Inferior parietal cortex (tissue), 1 donor: ENCODE measurements around the gene GAN.
"Not testable (repeated sequence)": the region's sequence is repeated elsewhere in the genome, so short reads cannot be mapped to it uniquely, and the experiment has no call there.

Source experiments
- DNase-seq: peaks from one replicate; pipeline ENCODE4 v3.0.0-alpha.2; 2016; ENCODE audit errors: extremely low spot score

Gene GAN

GRCh38 chr16:81310045-81310644 is 4.6 kb upstream of the GAN start:
- DNase-seq: no peak

DNA sequence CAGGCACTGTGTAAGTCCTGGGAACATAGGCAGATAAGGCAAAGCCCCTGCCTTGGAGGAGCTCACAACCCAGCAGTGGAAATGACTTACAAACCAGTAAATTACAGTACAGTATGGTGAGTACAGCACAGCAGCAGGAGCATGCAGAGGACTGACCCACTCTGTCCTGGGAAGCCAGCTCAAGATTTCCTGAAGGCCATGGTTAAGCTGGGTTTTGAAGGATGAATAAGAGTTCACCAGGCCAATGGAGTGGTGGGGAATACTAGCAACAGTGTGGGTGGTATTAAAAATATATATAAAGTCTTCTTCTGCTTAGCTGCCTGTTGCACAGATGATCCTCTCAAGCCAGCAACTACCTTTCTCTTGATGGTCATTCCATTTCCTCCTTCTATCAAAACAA is 3.0 kb upstream of the GAN start:
- DNase-seq: no peak

DNA sequence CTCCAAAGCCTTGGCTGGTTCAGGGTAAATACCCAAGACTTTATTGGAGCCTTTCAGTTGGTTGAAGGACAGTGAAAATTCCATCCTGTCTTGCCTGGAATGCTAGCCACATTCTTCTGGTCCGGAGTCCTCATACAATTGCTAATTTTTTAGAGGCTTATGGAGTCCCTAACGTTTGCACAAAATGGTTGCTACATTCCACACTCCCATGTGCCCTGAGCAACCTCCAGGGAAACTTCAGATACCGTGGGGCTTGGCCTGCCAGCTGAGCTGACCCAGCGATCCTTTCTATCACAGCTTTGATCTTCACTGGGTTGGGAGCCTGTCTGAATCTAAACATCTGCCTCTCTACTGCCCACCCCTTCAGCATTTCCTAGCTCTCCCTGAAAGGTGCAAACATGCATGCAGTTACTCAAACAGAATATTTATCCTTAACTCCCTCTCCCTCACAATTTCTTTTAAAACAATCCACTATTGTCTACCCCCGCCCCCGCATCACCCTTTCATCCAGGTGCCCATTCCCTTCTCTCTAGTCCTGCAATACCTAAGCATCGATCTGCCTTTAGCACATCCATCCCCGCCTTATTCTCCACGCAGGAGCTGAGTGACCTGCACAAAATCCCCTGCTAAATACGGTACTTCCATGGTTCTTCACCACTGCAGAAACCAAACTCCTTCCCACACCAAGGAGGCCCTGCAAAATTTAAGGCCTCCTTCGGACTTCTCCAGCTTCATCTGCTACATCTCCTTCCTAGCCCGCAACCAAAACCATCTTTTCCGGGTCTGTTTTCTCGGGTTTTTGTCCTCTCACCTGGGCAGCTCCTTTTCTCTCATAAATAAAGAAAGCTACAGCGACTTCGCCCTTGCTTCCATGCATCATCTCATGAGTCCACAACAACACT is 810 bp upstream of the GAN start:
- DNase-seq: peak; percentile 37

DNA sequence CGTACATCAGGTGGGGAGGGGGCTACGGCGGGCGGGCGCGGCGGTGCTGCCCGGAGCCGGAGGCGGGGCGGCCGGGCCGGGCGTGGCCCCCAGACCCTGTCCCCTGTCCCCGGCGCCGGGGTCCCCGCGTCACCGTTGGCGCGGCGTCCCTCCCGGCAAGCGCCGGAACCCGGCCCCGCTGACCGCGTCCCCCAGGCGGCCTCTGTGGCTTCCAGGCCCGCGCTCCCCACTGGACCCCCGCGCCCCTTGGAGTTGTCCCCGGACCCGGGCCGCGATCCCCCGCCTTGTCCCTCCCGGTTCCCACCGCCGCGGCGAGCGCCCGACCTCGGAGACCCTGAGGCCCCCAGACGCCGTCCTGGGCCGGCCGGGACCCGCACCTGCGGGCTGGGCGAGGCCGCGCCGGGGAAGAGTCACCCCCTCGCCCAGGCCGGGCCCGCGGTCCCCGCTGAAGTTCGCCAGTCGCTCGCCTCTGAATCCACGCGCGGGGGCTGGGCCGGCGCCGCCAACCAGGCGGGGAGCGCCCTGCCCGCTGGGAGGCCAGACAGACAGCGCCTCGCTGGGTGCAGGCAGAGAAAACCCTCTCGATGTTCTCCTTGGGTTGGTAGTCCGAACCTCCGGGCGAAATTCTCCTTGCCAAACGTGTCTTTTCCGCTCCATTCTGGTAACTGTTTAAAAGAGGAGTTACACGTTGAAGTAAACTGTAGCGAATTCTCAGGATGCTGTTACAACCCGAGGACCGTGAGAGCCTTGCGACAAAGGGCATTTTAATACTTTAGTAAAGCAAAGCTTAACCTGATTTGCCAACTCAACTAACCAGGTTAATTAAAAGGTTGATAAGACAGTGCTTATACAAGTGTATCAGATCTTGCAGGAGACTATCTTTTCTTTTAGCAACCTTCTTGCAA is 761 bp downstream of the GAN start:
- no peak for DNase-seq

GRCh38 chr16:81316176-81316496 is 1.4 kb downstream of the GAN start:
- DNase-seq: no peak

GRCh38 chr16:81318711-81319110 is 3.9 kb downstream of the GAN start:
- no peak for DNase-seq

GRCh38 chr16:81319221-81319912 is 4.6 kb downstream of the GAN start:
- DNase-seq: no peak

GRCh38 chr16:81321039-81321438 is 6.3 kb downstream of the GAN start:
- no peak for DNase-seq

DNA sequence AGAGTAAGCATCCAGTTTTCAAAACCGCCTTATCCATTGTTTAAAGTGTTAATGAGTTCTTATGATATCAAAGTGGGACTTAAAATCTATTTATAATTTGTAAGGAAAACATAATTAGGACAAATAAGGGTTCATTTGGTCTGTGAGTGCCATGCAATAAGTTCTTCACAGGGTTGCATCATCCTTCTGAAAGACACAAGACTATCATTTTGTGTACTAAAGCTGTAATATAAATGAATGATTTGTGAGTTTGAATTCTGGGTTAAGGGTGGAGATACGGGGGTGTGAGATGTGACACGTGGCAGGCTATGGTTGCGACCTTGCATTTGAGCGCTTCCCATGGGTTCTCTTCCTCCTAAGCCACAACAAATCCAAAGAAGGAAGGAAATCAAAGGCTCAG is 6.8 kb downstream of the GAN start:
- DNase-seq: no peak

- no peak for DNase-seq
Measured at GRCh38 chr16:81324808-81325207, 10.0 kb downstream of the GAN start.

- DNase-seq: no peak
Measured at GRCh38 chr16:81327011-81327410, 12.2 kb downstream of the GAN start.

GRCh38 chr16:81327447-81328196 is 12.9 kb downstream of the GAN start:
- no peak for DNase-seq

DNA sequence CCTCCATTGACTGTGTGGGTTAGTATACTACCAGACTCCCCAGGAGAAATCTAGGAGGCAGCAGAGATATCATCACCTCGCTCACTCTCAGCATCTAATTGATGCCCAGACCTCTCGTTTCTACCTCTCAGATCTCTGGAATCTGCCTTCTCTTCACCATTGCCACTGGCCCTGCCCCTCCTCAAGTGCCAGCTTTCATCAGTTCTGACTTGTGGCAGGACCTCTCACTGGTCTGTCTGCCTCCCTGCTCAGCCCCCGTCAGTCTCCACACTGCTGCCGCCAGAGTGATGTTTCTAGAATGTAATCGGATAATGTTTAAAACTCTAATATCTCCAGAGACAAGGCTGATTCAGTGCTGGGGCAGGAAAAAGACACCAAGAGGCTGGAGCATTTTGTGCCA is 15.2 kb downstream of the GAN start:
- DNase-seq: no peak

- DNase-seq: no peak
Measured at GRCh38 chr16:81333356-81333755, 18.6 kb downstream of the GAN start.

DNA sequence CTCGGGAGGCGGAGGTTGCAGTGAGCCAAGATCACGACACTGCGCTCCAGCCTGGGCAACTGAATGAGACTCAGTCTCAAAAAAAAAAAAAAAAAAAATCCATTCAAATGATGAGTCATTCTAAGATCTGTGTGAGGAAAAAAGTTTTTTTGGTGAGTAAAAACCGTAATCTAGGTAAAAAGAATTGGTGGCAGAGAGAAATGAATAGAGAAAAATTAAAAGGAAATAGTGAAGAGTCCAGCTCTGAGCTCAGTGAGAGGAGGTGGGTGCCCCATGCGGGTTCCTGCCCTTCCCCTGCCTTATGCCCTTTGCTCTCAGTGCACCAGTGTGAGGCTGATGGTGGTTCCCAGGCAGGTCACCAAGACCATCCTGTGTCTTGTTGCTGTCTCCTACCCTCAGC is 20.9 kb downstream of the GAN start:
- no peak for DNase-seq

DNA sequence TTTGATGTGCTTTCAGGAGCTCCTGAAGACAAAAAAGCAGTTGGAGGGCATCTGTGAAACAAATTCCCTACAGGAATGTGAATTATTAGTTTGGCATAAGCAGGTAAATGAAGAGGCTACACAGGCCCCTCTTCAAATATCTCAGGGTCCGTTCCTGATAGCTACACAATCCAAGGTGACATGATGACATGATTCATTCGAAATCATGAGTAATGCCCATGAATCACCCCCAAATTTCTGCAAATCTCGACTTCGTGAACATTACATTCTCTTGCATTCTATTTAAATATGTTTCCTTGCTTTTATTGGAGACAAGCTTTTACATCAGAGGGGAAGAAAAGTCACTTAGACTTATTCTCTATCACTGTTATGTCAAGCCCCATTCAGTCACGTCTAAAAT is 22.3 kb downstream of the GAN start:
- DNase-seq: no peak

DNA sequence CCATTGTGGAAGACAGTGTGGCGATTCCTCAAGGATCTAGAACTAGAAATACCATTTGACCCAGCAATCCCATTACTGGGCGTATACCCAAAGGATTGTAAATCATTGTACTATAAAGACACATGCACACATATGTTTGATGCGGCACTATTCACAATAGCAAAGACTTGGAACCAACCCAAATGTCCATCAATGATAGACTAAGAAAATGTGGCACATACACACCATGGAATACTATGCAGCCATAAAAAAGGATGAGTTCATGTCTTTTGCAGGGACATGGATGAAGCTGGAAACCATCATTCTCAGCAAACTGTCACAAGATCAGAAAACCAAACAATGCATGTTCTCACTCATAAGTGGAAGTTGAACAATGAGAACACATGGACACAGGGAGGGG is 30.4 kb downstream of the GAN start:
- not testable (repeated sequence) for DNase-seq

GRCh38 chr16:81347425-81347824 is 32.7 kb downstream of the GAN start:
- no peak for DNase-seq

DNA sequence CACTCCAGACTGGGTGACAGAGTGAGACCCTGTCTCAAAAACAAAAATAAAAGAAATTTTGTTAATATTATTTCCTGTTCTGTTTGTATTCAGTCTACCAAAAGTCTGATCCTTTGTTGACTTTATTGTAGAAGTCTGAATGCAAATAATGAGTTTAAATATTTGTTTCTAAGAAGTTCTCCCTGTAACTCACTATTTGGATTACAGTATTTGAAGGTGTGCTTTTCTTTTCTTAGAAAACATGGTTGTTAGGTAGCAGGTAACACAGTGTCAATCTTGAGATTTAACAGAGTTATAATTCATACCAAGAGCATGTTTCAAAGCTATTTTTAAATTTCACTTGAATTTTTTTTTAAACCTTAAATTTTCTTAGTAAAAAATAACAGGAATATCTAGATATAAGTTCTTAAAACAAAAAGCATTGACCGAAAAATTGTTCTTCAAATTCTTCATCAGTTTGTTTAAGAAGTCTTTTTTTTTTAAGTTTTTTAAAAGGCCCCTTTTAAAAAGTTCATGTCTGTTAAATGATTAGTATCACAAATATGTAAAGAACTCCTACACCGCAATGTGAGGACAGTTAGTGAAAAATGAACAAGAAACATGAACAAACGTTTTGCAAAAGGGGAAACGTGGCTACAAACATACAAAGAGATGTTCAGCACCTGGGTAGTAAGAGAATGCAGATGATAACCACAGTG is 35.0 kb downstream of the GAN start:
- DNase-seq: no peak

GRCh38 chr16:81350306-81350615 is 35.5 kb downstream of the GAN start:
- no peak for DNase-seq

GRCh38 chr16:81353895-81354294 is 39.1 kb downstream of the GAN start:
- no peak for DNase-seq
